Activated T-cell treated with anti-CD3 and anti-CD28 coated beads for 1 hour (primary cell): ENCODE results near the gene CCDC197.

Experiments
- DNase-seq: peaks from one replicate; pipeline ENCODE4 v3.0.0-alpha.2; 2020; ENCODE audit warnings: low read depth

The CCDC197 gene

DNA sequence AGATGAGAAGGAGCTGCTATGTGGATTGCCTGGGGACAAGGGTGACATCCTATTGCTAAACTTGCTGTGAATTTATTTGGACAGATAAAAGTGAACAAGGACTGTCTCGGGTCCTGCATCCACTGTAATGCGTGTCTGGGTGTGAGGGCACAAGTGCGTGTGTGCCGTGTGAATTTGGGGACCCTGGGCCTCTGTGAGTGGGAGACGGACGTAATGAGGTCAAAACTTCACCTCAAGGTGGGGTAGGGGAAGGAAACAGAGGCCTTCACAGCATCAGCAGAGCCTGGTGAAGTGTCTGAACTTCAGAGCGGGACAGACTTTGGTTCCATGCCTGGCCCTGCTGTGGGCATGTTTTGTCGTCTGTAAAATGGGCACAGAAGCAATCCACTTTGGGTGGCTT, 35.5 kb upstream of the CCDC197 start:
- DNase-seq = no peak

DNA sequence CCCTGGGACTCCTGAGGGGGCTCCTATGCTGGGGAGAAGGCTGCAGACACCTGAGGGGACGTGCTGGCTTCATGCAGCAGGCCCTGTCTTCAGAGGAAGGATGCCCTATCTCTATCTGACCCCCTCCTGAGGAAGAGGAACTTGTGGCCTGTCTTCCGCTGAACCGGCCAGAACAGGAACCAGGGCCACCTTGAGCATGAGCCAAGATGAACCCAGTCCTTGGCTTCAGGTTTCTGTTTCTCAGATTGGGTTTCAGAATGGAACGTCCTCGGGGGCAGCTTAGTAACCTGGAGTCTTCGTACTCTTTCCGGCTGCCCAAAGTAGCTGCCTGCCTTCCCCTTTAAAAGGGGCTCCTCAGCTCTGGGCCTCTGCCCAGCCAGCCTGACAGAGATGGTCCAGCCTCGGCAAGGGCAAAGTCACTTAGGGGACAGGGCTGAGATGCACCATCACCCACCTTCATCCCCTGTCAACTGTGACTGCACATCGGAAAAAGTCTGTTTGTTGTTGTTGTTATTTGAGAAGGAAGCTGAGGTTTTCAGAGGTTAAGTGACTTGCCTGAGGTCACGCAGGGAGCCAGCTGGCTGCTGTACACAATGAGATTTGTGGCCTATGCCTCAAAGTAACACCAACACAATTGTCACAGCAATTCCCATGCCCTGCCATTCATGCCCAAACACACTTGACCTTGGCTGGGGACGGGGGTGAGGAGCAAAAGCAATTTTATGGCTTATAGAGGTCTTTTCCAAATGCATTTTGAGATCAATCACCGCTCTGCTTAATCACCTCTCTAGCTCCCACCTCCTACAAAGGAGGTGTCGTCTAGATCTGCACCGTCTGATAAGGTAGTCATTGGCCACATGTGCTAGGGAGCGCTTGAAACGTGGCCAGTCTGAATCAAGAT, 34.1 kb upstream of the CCDC197 start:
- DNase-seq = no peak

DNA sequence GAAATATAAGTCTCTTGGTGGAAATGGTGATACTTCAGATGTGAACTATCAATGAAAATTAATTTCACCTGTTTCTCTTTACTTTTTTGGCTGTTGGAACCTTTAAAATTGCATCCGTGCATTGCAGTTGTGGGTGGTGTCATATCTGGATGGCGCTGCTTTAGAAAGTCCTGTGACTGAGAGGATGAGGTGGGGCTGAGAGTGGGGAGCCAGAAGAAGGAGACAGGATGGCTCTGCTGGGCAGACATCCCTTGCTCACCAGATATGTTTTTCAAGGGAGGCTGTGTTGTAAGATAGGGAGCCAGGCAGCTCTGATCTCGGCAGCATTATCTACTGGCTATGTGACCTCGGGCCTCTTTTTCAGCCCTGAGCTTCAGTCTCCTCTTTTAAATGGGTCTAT, 33.4 kb upstream of the CCDC197 start:
- DNase-seq = no peak

DNA sequence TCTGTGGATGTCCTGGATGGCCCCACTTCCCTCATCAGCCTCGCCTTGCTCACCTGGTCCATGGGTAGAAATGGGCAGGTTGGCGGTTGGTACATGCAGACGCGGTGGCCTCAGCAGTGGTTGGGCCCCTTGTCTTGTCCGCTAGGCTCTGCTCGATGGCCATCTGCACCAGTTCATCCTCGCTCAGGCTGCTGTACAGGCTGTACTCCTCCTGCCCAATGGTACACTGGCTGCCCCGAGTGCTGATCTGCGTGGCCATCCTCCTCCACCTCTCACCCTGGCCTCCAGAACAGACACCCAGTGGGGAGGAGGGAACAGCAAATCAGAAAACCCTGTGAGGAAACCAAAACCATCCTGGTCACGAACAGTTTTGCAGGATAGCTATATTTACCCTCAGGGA, 32.8 kb upstream of the CCDC197 start:
- DNase-seq = no peak

DNA sequence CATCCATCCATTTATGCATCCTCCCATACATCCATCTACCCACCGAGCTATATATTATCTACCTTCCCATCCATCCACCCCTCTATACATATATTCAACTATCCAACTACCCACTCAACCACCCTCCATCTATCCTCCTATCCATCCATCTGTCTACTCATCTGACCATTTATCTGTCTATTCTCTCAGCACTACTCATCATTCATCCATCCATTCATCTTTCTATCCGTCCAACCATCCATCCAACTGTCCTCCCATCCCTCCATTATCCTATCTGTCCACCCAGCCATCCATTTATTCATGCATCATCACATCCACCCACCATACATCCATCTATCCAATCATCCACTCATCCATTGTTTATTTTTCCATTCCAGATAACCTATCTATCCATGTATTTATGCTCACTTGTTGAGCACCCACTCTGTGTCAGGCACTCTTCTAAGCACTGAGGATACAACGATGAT, 32.2 kb upstream of the CCDC197 start:
- no peak for DNase-seq

DNA sequence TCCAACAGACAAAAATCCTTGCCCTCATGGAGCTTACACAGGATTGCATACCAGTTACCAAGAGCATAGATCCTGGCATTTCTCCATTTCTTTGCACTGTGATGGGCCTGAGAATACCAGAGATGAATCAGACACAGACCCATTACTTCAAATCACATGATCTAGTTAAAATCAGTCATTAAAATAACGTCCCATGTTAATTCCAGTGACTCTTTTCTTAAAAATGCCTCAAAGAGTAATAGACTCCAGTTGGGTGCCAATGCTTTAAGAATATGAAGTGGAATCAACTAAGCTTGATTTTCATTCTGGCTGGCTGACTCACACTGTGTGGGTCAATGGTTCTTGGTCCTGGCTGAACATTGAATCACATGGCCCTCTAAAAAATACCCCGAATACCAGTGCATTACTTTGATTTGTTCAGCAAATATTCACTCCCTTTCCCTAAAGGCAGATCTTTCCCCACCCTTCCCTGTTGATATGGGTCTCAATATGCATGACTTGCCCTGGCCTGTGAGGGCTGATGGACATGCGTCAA, 31.7 kb upstream of the CCDC197 start:
- DNase-seq = no peak

DNA sequence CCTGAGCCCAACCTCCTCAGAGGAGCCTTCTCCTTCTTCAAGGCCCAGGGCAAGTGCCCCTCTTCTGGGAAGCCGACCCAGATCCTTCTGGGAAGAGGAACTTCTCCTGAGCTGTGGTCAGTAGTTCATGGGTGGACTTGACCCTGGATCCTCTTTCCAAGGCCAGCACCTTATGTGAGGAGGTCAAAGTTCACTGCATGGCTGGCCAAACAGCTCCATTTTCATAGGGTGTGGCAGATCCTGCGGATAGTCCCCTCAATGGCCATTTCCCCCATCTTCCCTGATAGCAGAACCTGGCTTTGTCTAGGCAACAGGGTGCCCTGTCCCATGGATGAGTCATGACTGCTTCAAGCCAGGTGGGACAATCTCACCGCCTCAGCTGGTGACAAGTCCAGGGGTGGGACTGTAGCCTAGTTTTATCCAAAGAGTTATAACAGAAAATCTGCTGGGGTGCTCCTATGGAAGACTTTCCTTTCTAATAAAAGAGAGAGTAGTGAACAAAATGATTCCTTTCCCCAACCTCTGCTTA, 31.1 kb upstream of the CCDC197 start:
- no peak for DNase-seq

DNA sequence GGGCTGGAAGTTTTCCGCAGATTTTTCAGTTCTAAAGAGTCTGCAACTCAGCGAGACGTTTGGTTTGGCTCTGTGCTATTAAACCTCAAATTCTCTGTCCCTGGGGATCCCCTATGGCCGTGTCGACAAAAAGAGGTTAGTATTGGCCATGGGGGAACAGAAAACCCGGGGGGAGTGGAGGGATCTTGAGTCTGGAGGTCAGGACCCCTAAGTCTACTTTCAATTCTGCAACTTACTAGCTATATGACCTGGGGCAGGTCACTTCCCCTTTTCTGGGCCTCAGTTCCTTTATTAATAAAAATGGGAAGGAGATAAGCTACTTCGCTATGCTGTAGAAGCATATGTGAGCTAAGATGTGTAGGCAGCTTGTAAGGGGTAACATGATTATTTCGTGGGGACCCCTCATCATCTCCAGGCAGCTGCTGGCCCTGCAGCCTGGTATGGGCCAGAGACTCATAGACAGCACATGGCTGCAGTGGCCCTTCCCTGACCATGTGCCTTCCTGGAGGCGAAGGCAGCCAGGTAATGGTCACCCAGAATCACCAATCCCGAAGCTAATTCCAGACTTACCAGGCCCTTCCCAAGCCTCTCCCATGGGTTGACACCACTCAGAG, 29.4 kb upstream of the CCDC197 start:
- no peak for DNase-seq

DNA sequence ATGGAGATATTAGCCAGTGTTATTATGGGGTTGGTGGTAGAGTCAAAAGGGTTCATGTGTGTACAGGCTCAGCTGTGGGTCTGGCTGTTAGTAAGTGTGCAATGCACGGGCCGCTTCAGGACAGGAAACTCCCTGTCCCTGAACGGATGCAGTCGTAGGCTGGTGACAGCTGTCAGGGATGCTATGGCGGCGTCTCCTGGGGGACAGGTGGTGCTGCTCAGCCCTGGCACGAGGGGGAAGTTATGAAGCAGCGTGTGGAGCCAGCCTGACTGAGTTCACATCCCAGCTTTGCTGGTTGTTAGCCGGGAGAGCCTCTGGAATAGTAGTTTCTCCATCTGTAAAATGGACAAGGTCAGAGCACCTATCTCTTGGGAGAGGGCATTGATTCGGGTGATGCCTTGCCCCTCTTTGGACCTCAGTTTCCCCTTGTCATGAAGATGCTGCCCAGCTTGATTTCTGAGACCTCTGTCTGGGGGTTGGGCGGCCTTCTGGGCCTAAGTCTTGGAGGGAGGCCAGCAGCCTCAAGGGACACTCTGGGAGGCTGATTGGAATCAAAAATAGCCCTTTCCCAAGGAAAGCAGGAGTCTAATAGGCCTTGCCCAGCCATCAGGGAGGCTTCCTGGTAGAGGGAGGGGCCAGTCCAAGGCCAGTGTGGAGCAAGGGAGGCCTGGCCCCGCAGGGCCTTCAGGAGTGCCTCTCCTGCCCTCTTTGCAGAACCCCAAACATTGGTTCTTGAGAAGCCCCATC, 27.8 kb upstream of the CCDC197 start:
- DNase-seq = no peak

DNA sequence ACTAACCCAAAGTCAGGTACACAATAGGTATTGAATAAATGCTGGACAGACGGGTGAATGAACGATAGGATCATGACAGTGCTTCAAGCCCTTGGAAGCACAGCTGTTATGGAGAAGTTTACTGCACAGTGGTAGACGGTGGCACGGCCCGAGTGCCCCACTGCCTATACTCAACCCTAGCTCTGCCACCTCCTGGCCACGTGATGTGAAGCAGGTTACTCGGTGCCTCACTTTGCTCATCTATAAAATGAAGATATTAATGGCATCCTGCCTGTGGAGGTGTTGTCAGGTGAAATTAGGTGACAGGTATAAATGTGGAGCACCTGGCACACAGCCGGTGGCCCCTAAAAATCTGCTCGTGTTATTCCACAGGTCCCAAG, 26.5 kb upstream of the CCDC197 start:
- DNase-seq = peak; percentile 55

DNA sequence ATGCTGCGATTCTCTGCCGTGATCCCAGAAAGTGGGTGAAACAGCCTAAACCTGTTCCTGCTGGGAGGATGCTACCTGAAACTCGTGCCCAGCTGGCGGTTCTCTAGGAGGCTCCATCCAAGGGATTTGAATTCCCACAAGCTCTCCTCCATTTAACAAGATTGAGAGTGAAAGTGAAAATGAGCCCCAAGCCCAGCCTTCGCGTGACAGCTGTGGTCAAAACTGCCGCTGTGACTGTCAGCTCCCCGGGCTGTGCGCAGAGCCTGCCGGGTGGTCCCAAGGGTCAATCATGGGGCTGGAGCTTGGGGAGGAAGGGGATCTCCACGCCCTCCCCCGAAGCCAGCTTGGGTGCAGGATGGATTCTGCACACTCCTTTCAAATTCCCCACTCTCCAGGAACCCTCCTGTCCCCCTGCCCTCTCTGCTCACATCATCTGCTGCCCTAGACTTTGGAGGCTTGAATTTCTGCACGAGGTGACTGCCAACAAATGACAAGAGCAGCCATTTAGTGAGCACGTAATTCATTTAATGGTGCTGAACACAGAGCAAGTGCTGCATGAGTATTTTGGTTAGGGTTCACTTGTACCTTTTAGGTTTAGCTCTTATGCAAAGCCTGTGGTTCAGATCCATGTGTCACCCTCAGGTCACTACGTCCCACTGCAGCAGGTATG, 26.0 kb upstream of the CCDC197 start:
- DNase-seq = no peak

DNA sequence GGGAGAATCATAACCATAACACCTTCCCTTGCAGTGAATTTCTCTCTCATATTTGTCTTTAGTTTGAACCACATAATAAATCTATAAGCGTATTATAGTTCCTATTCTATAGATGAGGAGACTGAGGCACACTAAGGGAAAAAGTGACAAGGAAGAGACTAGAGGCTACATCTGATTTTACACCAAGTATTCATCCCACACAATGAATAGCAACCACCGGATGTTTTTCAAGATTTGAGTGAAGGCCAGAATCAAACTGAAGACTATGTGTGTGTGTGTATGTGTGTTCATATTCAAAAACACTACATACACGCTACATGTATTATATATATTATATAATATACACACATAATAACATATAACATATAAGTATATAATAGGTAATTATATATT, 25.5 kb upstream of the CCDC197 start:
- DNase-seq = no peak

DNA sequence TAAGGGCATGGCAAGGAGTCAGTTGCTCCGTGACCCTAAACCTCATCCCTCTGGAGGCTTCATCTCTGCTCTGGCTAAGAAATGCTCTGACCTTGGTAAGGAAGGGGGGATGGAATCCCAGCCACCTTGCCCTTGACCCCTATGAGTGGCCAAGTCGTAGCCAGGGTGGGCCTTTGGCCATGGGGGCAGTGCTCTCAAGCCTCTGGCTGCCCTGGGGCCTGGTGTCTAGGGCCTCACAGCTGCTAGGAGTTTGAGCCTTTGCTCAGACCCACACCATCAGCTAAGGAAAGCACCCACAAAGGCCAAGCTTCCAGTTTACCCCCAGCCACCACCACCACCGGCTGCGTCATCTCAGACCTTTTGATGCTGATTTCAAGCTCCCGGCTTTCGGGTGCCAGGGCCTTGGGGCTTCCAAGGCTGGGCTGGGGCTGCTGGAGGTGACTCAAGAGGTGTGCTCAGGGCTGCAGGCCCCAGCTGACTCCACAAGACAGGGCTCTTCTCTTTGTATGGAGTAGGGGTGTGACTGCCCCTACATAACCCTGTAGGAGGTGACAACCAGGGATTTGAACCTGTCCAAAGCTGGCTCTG, 24.4 kb upstream of the CCDC197 start:
- DNase-seq = no peak

DNA sequence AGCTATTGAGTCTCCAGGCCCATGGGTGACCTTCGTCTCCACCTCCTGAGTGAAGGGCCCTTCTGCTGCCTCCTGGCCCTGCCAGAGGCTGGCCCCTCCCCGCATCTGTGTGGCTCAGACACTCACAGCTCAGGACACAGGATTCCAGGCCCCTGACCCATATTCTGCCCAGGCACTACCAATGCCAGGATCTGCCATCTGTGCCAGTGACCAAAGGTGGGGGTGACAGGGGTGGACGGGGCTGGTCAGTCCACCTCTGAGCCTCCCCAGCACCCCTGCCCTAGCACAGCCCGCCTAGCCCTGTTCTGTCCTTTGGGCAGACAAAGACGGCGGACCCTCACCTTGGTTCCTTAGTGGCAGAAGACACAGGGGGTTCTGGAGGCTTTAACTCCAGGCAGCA, 23.5 kb upstream of the CCDC197 start:
- no peak for DNase-seq

DNA sequence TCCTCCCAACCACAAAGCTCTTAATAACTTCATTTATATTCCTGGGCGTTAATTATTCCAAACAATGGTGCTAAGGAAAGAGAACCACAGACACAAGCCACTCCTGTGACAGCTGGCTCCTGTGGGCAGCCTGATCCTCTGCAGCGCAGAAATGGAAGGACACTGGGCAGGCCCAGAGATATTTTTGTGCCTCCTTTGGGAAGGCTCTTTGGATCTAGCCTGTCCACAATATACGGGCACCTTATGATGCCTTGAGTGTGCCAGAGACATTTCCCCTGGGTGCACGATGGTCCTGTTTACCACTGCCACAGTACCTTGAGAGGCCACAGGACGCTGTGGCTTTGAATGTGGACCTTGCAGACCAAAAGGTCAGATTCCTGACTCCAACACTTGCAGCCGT, 22.8 kb upstream of the CCDC197 start:
- DNase-seq = no peak

DNA sequence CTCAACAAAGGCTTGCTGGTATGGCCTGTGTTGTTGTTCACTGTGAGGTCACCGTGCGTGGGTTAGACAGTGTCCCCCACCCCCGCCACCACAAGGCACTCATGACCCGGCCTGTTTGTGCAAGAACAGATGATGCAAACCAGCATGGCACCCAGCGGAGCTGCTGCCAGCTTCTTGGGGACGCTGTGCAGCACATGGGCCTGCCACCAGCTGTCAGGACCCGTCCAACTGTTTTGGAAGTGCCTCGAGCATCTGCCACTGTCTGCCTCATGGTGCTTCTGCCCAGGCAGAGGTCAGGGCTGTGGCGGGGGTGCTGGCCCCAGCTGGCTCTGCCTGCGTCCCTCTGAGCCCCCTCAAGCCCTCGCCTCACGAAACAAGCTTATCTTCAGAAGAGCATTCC, 22.3 kb upstream of the CCDC197 start:
- DNase-seq = no peak

DNA sequence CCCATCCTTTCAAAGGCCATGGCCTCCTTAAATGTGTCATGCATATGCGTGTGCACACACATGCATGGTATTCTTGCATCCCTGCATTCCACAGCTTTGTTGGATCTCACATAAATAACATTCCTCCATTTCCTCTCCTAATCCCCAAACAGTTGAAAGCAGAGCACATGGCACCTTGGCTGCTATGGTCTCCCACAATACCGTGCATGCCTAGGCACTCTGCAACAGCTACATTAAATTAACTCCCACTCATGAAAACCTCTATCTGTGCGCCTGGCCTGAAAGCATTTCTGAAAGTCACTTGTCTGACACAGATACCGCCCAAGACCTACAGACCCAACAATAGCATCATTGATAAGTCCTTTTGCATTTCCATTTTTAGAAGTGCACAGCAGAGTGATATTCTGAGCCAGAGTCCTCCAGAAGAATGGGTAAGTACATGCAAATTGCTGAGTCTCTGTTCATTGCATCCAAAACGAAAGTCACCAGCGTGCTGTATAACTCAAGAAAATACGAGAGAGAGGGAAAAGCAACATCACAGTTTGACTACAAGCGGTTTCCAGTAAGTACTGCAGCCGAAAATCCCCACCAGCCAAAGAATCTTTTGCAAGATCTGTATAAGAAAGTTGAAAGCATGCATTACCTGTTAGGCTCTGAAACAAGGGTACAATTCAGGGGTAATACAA, 21.2 kb upstream of the CCDC197 start:
- DNase-seq = no peak

DNA sequence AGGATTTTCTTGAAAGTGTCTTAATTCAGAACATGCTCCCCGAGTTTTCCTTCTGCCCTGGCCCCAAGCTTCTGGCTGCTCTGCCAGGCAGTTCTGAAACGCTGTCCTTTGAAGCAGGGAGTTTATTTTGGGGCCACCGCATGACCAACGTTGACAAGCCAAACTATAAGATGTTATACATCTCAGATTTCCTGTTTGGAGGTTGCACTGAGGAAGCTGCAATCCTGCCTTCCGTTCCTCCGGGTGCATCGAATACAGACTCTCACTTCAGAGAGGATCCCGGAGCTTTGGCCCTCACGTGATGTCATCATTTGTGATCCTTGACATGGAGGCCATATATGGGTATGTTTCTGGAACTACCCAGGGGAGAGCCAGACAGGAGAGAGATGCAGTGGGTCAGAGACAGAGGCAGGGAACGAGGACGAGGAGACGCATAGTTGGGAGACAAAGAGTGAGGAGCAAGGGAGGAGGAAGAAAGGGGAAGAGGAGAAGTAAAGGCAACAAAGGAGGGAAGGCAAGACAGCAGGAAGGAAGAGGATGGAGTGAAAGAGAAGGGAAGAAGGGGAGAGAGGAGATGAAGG, 20.5 kb upstream of the CCDC197 start, which contains the start of gene ASB2:
ASB2 (minus strand) TSS at position 94 of the 581 bp plus-strand sequence. CDS start 12,031 bp downstream, outside the sequence.
- no peak for DNase-seq

DNA sequence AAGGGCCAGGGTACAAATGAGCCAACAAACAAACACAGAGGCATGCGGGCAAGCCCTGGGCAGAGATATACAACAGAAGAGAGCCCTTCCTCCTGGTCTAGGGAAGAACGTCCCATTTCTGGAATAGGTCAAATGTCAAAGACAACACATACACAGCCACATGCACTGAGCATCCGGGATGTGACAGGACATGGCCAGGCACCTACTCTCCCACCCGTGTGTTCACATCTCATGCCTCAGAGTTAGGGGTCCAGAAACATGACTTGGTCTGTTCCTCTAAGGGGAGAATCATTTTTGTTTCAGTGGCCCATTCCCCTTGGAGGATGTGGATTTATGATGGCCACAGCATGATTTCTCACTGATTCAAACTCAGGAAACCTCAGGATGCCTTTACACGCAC, 19.9 kb upstream of the CCDC197 start:
- DNase-seq = no peak
